Esophagus muscularis mucosa (tissue), 4 donors: ENCODE measurements around the gene GABRR2. TPM values are rescaled to one million over a fixed set of nuclear protein-coding genes. Genes with fewer than 3 reads are reported as not detected.
A peak's percentile ranks its signal among the peaks of the same experiment; 100 is the strongest.
"Not testable (repeated sequence)": the region's sequence is repeated elsewhere in the genome, so short reads cannot be mapped to it uniquely, and the experiment has no call there.

ENCODE experiments used
- DNase-seq: peaks from one replicate; pipeline ENCODE4 v3.0.0-alpha.2; 2017; ENCODE audit errors: extremely low spot score
- H3K27ac ChIP-seq, 4 donors: fragments of 200-600 bp; sonication (generic); replicated peaks in 1 of 4; 1 replicate in 3 of 4; 2 replicates in 1 of 4; pipeline ENCODE4 v1.5.1; 2016 to 2019; ENCODE audit warnings: mild to moderate bottlenecking in 1 of 4
- H3K27me3 ChIP-seq, 4 donors: fragments of 200-600 bp; sonication (generic); one replicate each; pipeline versions ENCODE4 v1.5.1 to v1.6.0; 2016 to 2019
- H3K36me3 ChIP-seq, 4 donors: fragments of 200-600 bp; sonication (generic); one replicate each; pipeline ENCODE4 v1.5.1; 2016 to 2019
- H3K4me1 ChIP-seq, 4 donors: fragments of 200-600 bp; sonication (generic); one replicate each; pipeline ENCODE4 v1.5.1; 2016 to 2019
- H3K4me3 ChIP-seq, 4 donors: fragments of 200-600 bp; sonication (generic); 1 replicate in 2 of 4; 2 replicates in 2 of 4; pipeline ENCODE4 v1.5.1; 2016 to 2019; ENCODE audit warnings: mild to moderate bottlenecking in 4 of 4, moderate library complexity in 1 of 4
- H3K9me3 ChIP-seq, 4 donors: fragments of 200-600 bp; sonication (generic); 1 replicate in 3 of 4; 2 replicates in 1 of 4; pipeline ENCODE4 v1.5.1; 2016 to 2019
- EP300 ChIP-seq: sonication (generic); formaldehyde crosslinking; IDR thresholded peaks from one replicate; pipeline ENCODE4 v1.6.1; 2017; ENCODE audit warnings: antibody characterized with exemption
- POLR2A ChIP-seq: fragments of 450-650 bp; IDR thresholded peaks from one replicate; pipeline ENCODE4 v1.6.1; 2017; ENCODE audit warnings: antibody characterized with exemption, moderate library complexity, mild to moderate bottlenecking, low read depth
- POLR2AphosphoS5 ChIP-seq, 2 donors: sonication (generic); formaldehyde crosslinking; IDR thresholded peaks; one replicate each; pipeline ENCODE4 v1.6.1; 2017; ENCODE audit warnings: antibody characterized with exemption in 2 of 2
- WGBS: methylation state at CpG from one replicate; pipeline ENCODE4 v1.1.5; 2018; 5-methylcytosine and 5-hydroxymethylcytosine counted together
- intact Hi-C: fragments of 100-400 bp; cut with DNase I; formaldehyde crosslinking; loops from one replicate; pipeline ENCODE4 v1.15.1; 2023
- total RNA-seq, 4 donors: library from RNA; depleted of rRNA; stranded (reverse); fragments of >200 nt; gene quantifications; one replicate each; pipeline versions ENCODE4 v1.1.0 to v1.2.1, GENCODE V29; 2016
- TF ChIP-seq, protein P1 (sequence below), 3 experiments: fragments of 200-600 bp in 2 of 3; fragments of 450-650 bp in 1 of 3; sonication (generic) in 2 of 3; IDR thresholded peaks; one replicate each; pipeline ENCODE4 v1.5.1; 2017 to 2019; ENCODE audit warnings: antibody characterized with exemption in 3 of 3, mild to moderate bottlenecking in 2 of 3, moderate library complexity in 1 of 3

The GABRR2 gene
- total RNA-seq, 4 donors from 2014 or later, result 0.33 to 0.46 (median 0.45) TPM; not detected in 1

GRCh38 chr6:89295981-89296380 is 19.1 kb downstream of the GABRR2 start:
- peak; percentile 53 for DNase-seq
- no peak overlapping the region for H3K27ac ChIP-seq
- H3K27me3 ChIP-seq, result no peaks in the 10 kb centered on the region
- H3K4me1 ChIP-seq, result peaks cover 17 to 21% (median 20%) of the 10 kb centered on the region in 4 donors
- intact Hi-C loops, result no loop called here
- TF ChIP-seq POLR2A, result no peak
- TF ChIP-seq, protein P1, sequence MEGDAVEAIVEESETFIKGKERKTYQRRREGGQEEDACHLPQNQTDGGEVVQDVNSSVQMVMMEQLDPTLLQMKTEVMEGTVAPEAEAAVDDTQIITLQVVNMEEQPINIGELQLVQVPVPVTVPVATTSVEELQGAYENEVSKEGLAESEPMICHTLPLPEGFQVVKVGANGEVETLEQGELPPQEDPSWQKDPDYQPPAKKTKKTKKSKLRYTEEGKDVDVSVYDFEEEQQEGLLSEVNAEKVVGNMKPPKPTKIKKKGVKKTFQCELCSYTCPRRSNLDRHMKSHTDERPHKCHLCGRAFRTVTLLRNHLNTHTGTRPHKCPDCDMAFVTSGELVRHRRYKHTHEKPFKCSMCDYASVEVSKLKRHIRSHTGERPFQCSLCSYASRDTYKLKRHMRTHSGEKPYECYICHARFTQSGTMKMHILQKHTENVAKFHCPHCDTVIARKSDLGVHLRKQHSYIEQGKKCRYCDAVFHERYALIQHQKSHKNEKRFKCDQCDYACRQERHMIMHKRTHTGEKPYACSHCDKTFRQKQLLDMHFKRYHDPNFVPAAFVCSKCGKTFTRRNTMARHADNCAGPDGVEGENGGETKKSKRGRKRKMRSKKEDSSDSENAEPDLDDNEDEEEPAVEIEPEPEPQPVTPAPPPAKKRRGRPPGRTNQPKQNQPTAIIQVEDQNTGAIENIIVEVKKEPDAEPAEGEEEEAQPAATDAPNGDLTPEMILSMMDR (IDR thresholded peaks at IDR 0.05), result no peak
- TF ChIP-seq EP300, result no peak
- TF ChIP-seq POLR2AphosphoS5 (IDR thresholded peaks at IDR 0.05), result no peak
- H3K4me3 ChIP-seq, result no peak overlapping the region
- no peaks in the 10 kb centered on the region for H3K36me3 ChIP-seq
- 100% methylated on average over 2 of the region's 2 CpGs for WGBS
- no peaks in the 10 kb centered on the region for H3K9me3 ChIP-seq

DNA sequence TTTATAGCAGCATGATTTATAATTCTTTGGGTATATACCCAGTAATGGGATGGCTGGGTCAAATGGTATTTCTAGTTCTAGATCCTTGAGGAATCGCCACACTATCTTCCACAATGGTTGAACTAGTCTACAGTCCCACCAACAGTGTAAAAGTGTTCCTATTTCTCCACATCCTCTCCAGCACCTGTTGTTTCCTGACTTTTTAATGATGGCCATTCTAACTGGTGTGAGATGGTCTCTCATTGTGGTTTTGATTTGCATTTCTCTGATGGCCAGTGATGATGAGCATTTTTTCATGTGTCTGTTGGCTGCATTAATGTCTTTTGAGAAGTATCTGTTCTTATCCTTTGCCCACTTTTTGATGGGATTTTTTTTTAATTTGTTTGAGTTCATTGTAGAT is 20.0 kb downstream of the GABRR2 start:
- H3K4me3 ChIP-seq, intact Hi-C loops, H3K27ac ChIP-seq, H3K9me3 ChIP-seq, DNase-seq, H3K27me3 ChIP-seq, H3K36me3 ChIP-seq: not testable (repeated sequence)
- peaks cover 17 to 21% (median 20%) of the 10 kb centered on the region in 4 donors for H3K4me1 ChIP-seq
- 90% methylated on average over 1 of the region's 1 CpG for WGBS

- no peak overlapping the region for H3K4me3 ChIP-seq
- TF ChIP-seq POLR2AphosphoS5 (IDR thresholded peaks at IDR 0.05) (no peak), POLR2A (no peak), EP300 (no peak)
- TF ChIP-seq, protein P1 (IDR thresholded peaks at IDR 0.05), result no peak
- no peak for DNase-seq
- no peaks in the 10 kb centered on the region for H3K36me3 ChIP-seq
- no peaks in the 10 kb centered on the region for H3K27me3 ChIP-seq
- WGBS, result 90% methylated on average over 11 of the region's 11 CpGs
- intact Hi-C loops, result no loop called here
- H3K9me3 ChIP-seq, result no peaks in the 10 kb centered on the region
- no peak overlapping the region for H3K27ac ChIP-seq
- H3K4me1 ChIP-seq, result no peaks in the 10 kb centered on the region
Observed at GRCh38 chr6:89291256-89291819, 23.8 kb downstream of the GABRR2 start.

- Histone ChIP-seq H3K27me3 (no peaks in the 10 kb centered on the region), H3K4me3 (no peak overlapping the region), H3K9me3 (no peaks in the 10 kb centered on the region), H3K27ac (no peak overlapping the region), H3K4me1 (no peaks in the 10 kb centered on the region), H3K36me3 (no peaks in the 10 kb centered on the region)
- intact Hi-C loops, result no loop called here
- DNase-seq, result no peak
- 86% methylated on average over 13 of the region's 13 CpGs for WGBS
- no peak for TF ChIP-seq POLR2A
- TF ChIP-seq, protein P1 (IDR thresholded peaks at IDR 0.05), result no peak
- no peak for TF ChIP-seq EP300
- TF ChIP-seq POLR2AphosphoS5 (IDR thresholded peaks at IDR 0.05), result no peak
Observed at GRCh38 chr6:89290401-89291155, 24.5 kb downstream of the GABRR2 start.

DNA sequence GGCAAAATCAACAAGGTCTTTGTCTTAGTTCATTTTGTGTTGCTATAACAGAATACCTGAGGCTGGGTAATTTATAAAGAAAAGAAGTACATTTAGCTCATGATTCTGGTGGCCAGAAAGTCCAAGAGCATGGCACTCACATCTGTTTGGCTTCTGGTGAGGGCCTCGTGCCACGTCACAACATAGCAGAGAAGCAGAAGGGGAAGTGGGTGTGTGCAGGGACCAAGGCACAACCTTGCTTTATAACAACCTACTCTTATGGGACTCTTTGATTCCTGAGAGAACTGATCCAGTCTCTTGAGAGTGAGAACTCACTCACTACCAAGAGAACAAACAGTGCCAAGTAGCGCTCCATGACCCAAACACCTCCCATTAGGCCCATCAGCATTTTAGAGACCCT is 25.4 kb downstream of the GABRR2 start:
- WGBS, result 86% methylated on average over 3 of the region's 3 CpGs
- H3K4me1 ChIP-seq, result no peaks in the 10 kb centered on the region
- H3K4me3 ChIP-seq, result no peak overlapping the region
- no peak for DNase-seq
- intact Hi-C loops, result no loop called here
- H3K9me3 ChIP-seq, result no peaks in the 10 kb centered on the region
- TF ChIP-seq EP300 (no peak), POLR2AphosphoS5 (IDR thresholded peaks at IDR 0.05) (no peak), POLR2A (no peak)
- TF ChIP-seq, protein P1 (IDR thresholded peaks at IDR 0.05), result no peak
- H3K27me3 ChIP-seq, result no peaks in the 10 kb centered on the region
- H3K36me3 ChIP-seq, result no peaks in the 10 kb centered on the region
- no peak overlapping the region for H3K27ac ChIP-seq
